Subcutaneous abdominal adipose tissue (tissue), 5 donors: ENCODE measurements around the gene SURF4.
"Not testable (repeated sequence)": the region's sequence is repeated elsewhere in the genome, so short reads cannot be mapped to it uniquely, and the experiment has no call there.

ENCODE experiments used
- H3K27ac ChIP-seq: one replicate; pipeline ENCODE4 v1.7.0; 2013; ENCODE audit warnings: low read depth, mild to moderate bottlenecking, inconsistent platforms, low read length, moderate library complexity
- H3K27me3 ChIP-seq, 5 donors: one replicate each; pipeline ENCODE4 v1.7.0; 2013; ENCODE audit warnings: low read length in 5 of 5, inconsistent platforms in 1 of 5; ENCODE audit not compliant: control insufficient read depth in 5 of 5, insufficient read depth in 4 of 5
- H3K36me3 ChIP-seq, 5 donors: one replicate each; pipeline ENCODE4 v1.7.0; 2013; ENCODE audit warnings: low read length in 5 of 5; ENCODE audit not compliant: control insufficient read depth in 5 of 5, insufficient read depth in 5 of 5
- H3K4me1 ChIP-seq, 5 donors: one replicate each; pipeline ENCODE4 v1.7.0; 2013; ENCODE audit warnings: low read length in 5 of 5, mild to moderate bottlenecking in 3 of 5, moderate library complexity in 1 of 5; ENCODE audit not compliant: control insufficient read depth in 5 of 5, insufficient read depth in 5 of 5
- H3K4me3 ChIP-seq, 5 donors: one replicate each; pipeline ENCODE4 v1.7.0; 2013; ENCODE audit warnings: low read length in 5 of 5, low read depth in 1 of 5
- H3K9ac ChIP-seq, 5 donors: one replicate each; pipeline ENCODE4 v1.7.0; 2013; ENCODE audit warnings: low read length in 5 of 5, mild to moderate bottlenecking in 4 of 5, moderate library complexity in 3 of 5
- H3K9me3 ChIP-seq, 5 donors: one replicate each; pipeline ENCODE4 v1.7.0; 2013; ENCODE audit warnings: low read length in 5 of 5; ENCODE audit not compliant: control insufficient read depth in 5 of 5
- donor health status: healthy.
- donor health status: healthy.
- donor health status: healthy.
- donor health status: healthy.
- donor health status: healthy.

SURF4 gene

GRCh38 chr9:133321411-133321935 lies 54.4 kb downstream of the SURF4 start:
- H3K4me3 ChIP-seq, result no peak overlapping the region
- H3K9me3 ChIP-seq, result no peaks in the 10 kb centered on the region
- no peaks in the 10 kb centered on the region for H3K36me3 ChIP-seq
- no peak overlapping the region for H3K27ac ChIP-seq
- peaks cover 0 to 6% (median 3%) of the 10 kb centered on the region in 5 donors for H3K27me3 ChIP-seq
- no peak overlapping the region for H3K9ac ChIP-seq
- H3K4me1 ChIP-seq, result no peaks in the 10 kb centered on the region

- Histone ChIP-seq H3K9me3 (no peaks in the 10 kb centered on the region), H3K4me3 (no peak overlapping the region), H3K9ac (no peak overlapping the region), H3K4me1 (no peaks in the 10 kb centered on the region), H3K36me3 (no peaks in the 10 kb centered on the region), H3K27ac (no peak overlapping the region), H3K27me3 (peaks cover 0 to 6% (median 3%) of the 10 kb centered on the region in 5 donors)
Observed at GRCh38 chr9:133320421-133320881, 55.4 kb downstream of the SURF4 start.

GRCh38 chr9:133317551-133317950 lies 58.3 kb downstream of the SURF4 start:
- H3K9ac ChIP-seq, H3K27ac ChIP-seq, H3K9me3 ChIP-seq, H3K4me1 ChIP-seq, H3K4me3 ChIP-seq, H3K36me3 ChIP-seq, H3K27me3 ChIP-seq: not testable (repeated sequence)

- peaks cover 0 to 4% (median 0%) of the 10 kb centered on the region in 5 donors for H3K27me3 ChIP-seq
- no peaks in the 10 kb centered on the region for H3K9me3 ChIP-seq
- no peak overlapping the region for H3K9ac ChIP-seq
- H3K4me3 ChIP-seq, result no peak overlapping the region
- H3K36me3 ChIP-seq, result no peaks in the 10 kb centered on the region
- H3K4me1 ChIP-seq, result no peaks in the 10 kb centered on the region
- no peak overlapping the region for H3K27ac ChIP-seq
Observed at GRCh38 chr9:133315997-133316396, 59.9 kb downstream of the SURF4 start.
